GM19328 (cell line): ENCODE measurements around the gene HOXA9.

Experiments used
- ATAC-seq: cut with Tn5 transposase; IDR thresholded peaks from one replicate; pipeline ENCODE4 v1.9.1; 2021; ENCODE audit warnings: mild to moderate bottlenecking, moderate library complexity; ENCODE audit not compliant: unreplicated experiment

Gene HOXA9

GRCh38 chr7:27188386-27189294 lies 23.3 kb upstream of the HOXA9 start:
- ATAC-seq: no peak

GRCh38 chr7:27187475-27188385 lies 22.4 kb upstream of the HOXA9 start:
- no peak for ATAC-seq

GRCh38 chr7:27186668-27187474 lies 21.5 kb upstream of the HOXA9 start:
- no peak for ATAC-seq

- no peak for ATAC-seq
These were observed 20.7 kb upstream of the HOXA9 start for GRCh38 chr7:27185854-27186667.

- no peak for ATAC-seq
These were observed 19.9 kb upstream of the HOXA9 start, which contains the start of gene HOXA11 for GRCh38 chr7:27185013-27185853. Gene HOXA11 (minus strand): TSS chr7:27185232. CDS start chr7:27185144, 88 bp downstream.

- ATAC-seq: no peak
These were observed 19.1 kb upstream of the HOXA9 start for GRCh38 chr7:27184337-27185012.

GRCh38 chr7:27183682-27184336 lies 18.5 kb upstream of the HOXA9 start:
- ATAC-seq: no peak

- no peak for ATAC-seq
These were observed 17.7 kb upstream of the HOXA9 start for GRCh38 chr7:27182861-27183681.

- no peak for ATAC-seq
These were observed 17.0 kb upstream of the HOXA9 start for GRCh38 chr7:27182285-27182841.

- no peak for ATAC-seq
These were observed 16.5 kb upstream of the HOXA9 start for GRCh38 chr7:27181795-27182275.

- no peak for ATAC-seq
These were observed 15.4 kb upstream of the HOXA9 start for GRCh38 chr7:27180431-27181420.

GRCh38 chr7:27179503-27180430 lies 14.4 kb upstream of the HOXA9 start:
- ATAC-seq: no peak

- ATAC-seq: no peak
These were observed 13.7 kb upstream of the HOXA9 start for GRCh38 chr7:27179030-27179429.

- ATAC-seq: no peak
These were observed 13.0 kb upstream of the HOXA9 start for GRCh38 chr7:27178366-27178765.
